Measurements from ENCODE around the gene LRP1B.

Gene LRP1B

GRCh38 chr2:141439524-141439923, 691.3 kb downstream of the LRP1B start:
- no peak for TF ChIP-seq CTCF (IDR thresholded peaks at IDR 0.05; ENCODE audit: low read depth, low read length, missing control alignments)
- no peak for DNase-seq (ENCODE audit: extremely low read depth, low read depth)
- H3K4me3 ChIP-seq (replicated peaks; ENCODE audit: low read depth, low read length): no peak overlapping the region

- no peak for DNase-seq (ENCODE audit: extremely low read depth, low read depth)
- TF ChIP-seq CTCF (IDR thresholded peaks at IDR 0.05; ENCODE audit: low read depth, low read length, missing control alignments): no peak
- no peak overlapping the region for H3K4me3 ChIP-seq (replicated peaks; ENCODE audit: low read depth, low read length)
These were observed 692.3 kb downstream of the LRP1B start for GRCh38 chr2:141438536-141438935.

GRCh38 chr2:141437521-141437920, 693.3 kb downstream of the LRP1B start:
- TF ChIP-seq CTCF (IDR thresholded peaks at IDR 0.05; ENCODE audit: low read depth, low read length, missing control alignments): no peak
- no peak overlapping the region for H3K4me3 ChIP-seq (replicated peaks; ENCODE audit: low read depth, low read length)
- DNase-seq (ENCODE audit: extremely low read depth, low read depth): no peak

- no peak for TF ChIP-seq CTCF (IDR thresholded peaks at IDR 0.05; ENCODE audit: low read depth, low read length, missing control alignments)
- no peak for DNase-seq (ENCODE audit: extremely low read depth, low read depth)
- H3K4me3 ChIP-seq (replicated peaks; ENCODE audit: low read depth, low read length): no peak overlapping the region
These were observed 707.7 kb downstream of the LRP1B start for GRCh38 chr2:141423124-141423523.

- DNase-seq (ENCODE audit: extremely low read depth, low read depth): no peak
- no peak for TF ChIP-seq CTCF (IDR thresholded peaks at IDR 0.05; ENCODE audit: low read depth, low read length, missing control alignments)
These were observed 713.5 kb downstream of the LRP1B start for GRCh38 chr2:141417246-141417797.

GRCh38 chr2:141411419-141411818, 719.4 kb downstream of the LRP1B start:
- DNase-seq (ENCODE audit: extremely low read depth, low read depth): no peak
- TF ChIP-seq CTCF (IDR thresholded peaks at IDR 0.05; ENCODE audit: low read depth, low read length, missing control alignments): no peak

More at GRCh38 chr2:141417246-141417797, 713.5 kb downstream of the LRP1B start:
- no peak overlapping the region for H3K4me3 ChIP-seq (replicated peaks; ENCODE audit: low read depth, low read length)

GRCh38 chr2:141399270-141399669, 731.5 kb downstream of the LRP1B start:
- no peak for DNase-seq (ENCODE audit: extremely low read depth, low read depth)
- peak; percentile 49 for TF ChIP-seq CTCF (IDR thresholded peaks at IDR 0.05; ENCODE audit: low read depth, low read length, missing control alignments)

More at GRCh38 chr2:141411419-141411818, 719.4 kb downstream of the LRP1B start:
- no peak overlapping the region for H3K4me3 ChIP-seq (replicated peaks; ENCODE audit: low read depth, low read length)

More at GRCh38 chr2:141399270-141399669, 731.5 kb downstream of the LRP1B start:
- no peak overlapping the region for H3K4me3 ChIP-seq (replicated peaks; ENCODE audit: low read depth, low read length)
